ENCODE measurements around the gene PCDH15. TPM values are rescaled to one million over a fixed set of nuclear protein-coding genes. Genes with fewer than 3 reads are reported as not detected.

The PCDH15 gene
- total and polyA plus RNA-seq, 12 donors = 1.9 to 34.2 (median 10.2) TPM

GRCh38 chr10:54094321-54094720 lies 706.7 kb downstream of the PCDH15 start:
- Histone ChIP-seq H3K27me3 (no peaks in the 10 kb centered on the region), H3K36me3 (replicated peaks in 1 of 2) (no peaks in the 10 kb centered on the region), H3K4me1 (replicated peaks in 1 of 2) (no peaks in the 10 kb centered on the region), H3K27ac (no peak overlapping the region), H3K4me3 (no peak overlapping the region), H3K9me3 (replicated peaks in 1 of 3) (no peaks in the 10 kb centered on the region)
- TF ChIP-seq POLR2A (IDR thresholded peaks at IDR 0.05) = no peak
- TF ChIP-seq, protein P1, sequence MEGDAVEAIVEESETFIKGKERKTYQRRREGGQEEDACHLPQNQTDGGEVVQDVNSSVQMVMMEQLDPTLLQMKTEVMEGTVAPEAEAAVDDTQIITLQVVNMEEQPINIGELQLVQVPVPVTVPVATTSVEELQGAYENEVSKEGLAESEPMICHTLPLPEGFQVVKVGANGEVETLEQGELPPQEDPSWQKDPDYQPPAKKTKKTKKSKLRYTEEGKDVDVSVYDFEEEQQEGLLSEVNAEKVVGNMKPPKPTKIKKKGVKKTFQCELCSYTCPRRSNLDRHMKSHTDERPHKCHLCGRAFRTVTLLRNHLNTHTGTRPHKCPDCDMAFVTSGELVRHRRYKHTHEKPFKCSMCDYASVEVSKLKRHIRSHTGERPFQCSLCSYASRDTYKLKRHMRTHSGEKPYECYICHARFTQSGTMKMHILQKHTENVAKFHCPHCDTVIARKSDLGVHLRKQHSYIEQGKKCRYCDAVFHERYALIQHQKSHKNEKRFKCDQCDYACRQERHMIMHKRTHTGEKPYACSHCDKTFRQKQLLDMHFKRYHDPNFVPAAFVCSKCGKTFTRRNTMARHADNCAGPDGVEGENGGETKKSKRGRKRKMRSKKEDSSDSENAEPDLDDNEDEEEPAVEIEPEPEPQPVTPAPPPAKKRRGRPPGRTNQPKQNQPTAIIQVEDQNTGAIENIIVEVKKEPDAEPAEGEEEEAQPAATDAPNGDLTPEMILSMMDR (IDR thresholded peaks at IDR 0.05) = no peak
- intact Hi-C loops (cut with DNase I) = no loop called here
- DNase-seq = no peak
- 61 to 64% (median 62%) methylated on average over 5 of the region's 5 CpGs for WGBS, 4 donors

- no peak for DNase-seq
- no peak overlapping the region for H3K27ac ChIP-seq
- H3K4me3 ChIP-seq = no peak overlapping the region
- no peaks in the 10 kb centered on the region for H3K4me1 ChIP-seq (replicated peaks in 1 of 2)
- no peaks in the 10 kb centered on the region for H3K36me3 ChIP-seq (replicated peaks in 1 of 2)
- H3K9me3 ChIP-seq (replicated peaks in 1 of 3) = no peaks in the 10 kb centered on the region
- WGBS, 4 donors = 47 to 65% (median 58%) methylated on average over 2 of the region's 2 CpGs
- no peaks in the 10 kb centered on the region for H3K27me3 ChIP-seq
- intact Hi-C loops (cut with DNase I) = no loop called here
- TF ChIP-seq, protein P1 (IDR thresholded peaks at IDR 0.05) = no peak
- TF ChIP-seq POLR2A (IDR thresholded peaks at IDR 0.05) = no peak
These were observed 709.8 kb downstream of the PCDH15 start for GRCh38 chr10:54091237-54091636.

- intact Hi-C loops (cut with DNase I) = no loop called here
- H3K9me3 ChIP-seq (replicated peaks in 1 of 3) = peaks cover 0 to under 1% (median 0%) of the 10 kb centered on the region in 3 donors
- no peaks in the 10 kb centered on the region for H3K36me3 ChIP-seq (replicated peaks in 1 of 2)
- 81 to 89% (median 84%) methylated on average over 2 of the region's 2 CpGs for whole genome bisulfite sequencing, 4 donors
- TF ChIP-seq POLR2A (IDR thresholded peaks at IDR 0.05) = no peak
- H3K4me1 ChIP-seq (replicated peaks in 1 of 2) = no peaks in the 10 kb centered on the region
- H3K27ac ChIP-seq = no peak overlapping the region
- DNase-seq = no peak
- H3K27me3 ChIP-seq = no peaks in the 10 kb centered on the region
- H3K4me3 ChIP-seq = no peak overlapping the region
These were observed 719.1 kb downstream of the PCDH15 start for GRCh38 chr10:54081950-54082349.

DNA sequence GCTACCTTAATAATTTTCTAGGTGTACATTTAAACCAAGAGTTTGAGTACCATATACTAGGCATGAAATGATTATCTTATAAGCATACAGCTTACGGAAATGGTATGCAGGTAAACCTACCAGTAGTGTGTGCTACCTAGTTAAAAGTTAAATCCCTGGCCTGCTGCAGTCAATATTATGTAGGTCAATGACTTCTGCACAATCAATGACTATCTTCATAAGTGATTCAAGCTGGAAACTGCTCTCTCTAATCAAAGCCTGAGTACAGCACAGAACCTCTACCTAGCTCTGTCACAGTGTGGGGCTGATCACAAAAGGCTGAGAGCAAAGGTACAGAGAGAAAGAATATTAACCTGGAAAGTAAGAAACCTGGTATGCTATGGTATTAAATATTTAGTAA lies 733.7 kb downstream of the PCDH15 start:
- WGBS, 4 donors = 88 to 95% (median 90%) methylated on average over 1 of the region's 1 CpG
- intact Hi-C loops (cut with DNase I) = no loop called here

GRCh38 chr10:54066646-54067045 lies 734.4 kb downstream of the PCDH15 start:
- no peak for DNase-seq
- intact Hi-C loops (cut with DNase I) = no loop called here
- TF ChIP-seq, protein P1 (IDR thresholded peaks at IDR 0.05) = no peak
- no peak for TF ChIP-seq POLR2A (IDR thresholded peaks at IDR 0.05)

More for the DNA sequence above, 733.7 kb downstream of the PCDH15 start:
- Histone ChIP-seq H3K4me1 (replicated peaks in 1 of 2) (no peaks in the 10 kb centered on the region), H3K27ac (no peak overlapping the region), H3K36me3 (replicated peaks in 1 of 2) (no peaks in the 10 kb centered on the region), H3K9me3 (replicated peaks in 1 of 3) (no peaks in the 10 kb centered on the region), H3K4me3 (no peak overlapping the region), H3K27me3 (no peaks in the 10 kb centered on the region)
- TF ChIP-seq, protein P1 (IDR thresholded peaks at IDR 0.05) = no peak
- no peak for TF ChIP-seq POLR2A (IDR thresholded peaks at IDR 0.05)
- DNase-seq = no peak

More at GRCh38 chr10:54066646-54067045, 734.4 kb downstream of the PCDH15 start:
- Histone ChIP-seq H3K36me3 (replicated peaks in 1 of 2) (no peaks in the 10 kb centered on the region), H3K4me1 (replicated peaks in 1 of 2) (no peaks in the 10 kb centered on the region), H3K27me3 (no peaks in the 10 kb centered on the region), H3K9me3 (replicated peaks in 1 of 3) (no peaks in the 10 kb centered on the region), H3K4me3 (no peak overlapping the region), H3K27ac (no peak overlapping the region)
